ENCODE measurements around the gene TMEM80.

- TF ChIP-seq, protein P1, sequence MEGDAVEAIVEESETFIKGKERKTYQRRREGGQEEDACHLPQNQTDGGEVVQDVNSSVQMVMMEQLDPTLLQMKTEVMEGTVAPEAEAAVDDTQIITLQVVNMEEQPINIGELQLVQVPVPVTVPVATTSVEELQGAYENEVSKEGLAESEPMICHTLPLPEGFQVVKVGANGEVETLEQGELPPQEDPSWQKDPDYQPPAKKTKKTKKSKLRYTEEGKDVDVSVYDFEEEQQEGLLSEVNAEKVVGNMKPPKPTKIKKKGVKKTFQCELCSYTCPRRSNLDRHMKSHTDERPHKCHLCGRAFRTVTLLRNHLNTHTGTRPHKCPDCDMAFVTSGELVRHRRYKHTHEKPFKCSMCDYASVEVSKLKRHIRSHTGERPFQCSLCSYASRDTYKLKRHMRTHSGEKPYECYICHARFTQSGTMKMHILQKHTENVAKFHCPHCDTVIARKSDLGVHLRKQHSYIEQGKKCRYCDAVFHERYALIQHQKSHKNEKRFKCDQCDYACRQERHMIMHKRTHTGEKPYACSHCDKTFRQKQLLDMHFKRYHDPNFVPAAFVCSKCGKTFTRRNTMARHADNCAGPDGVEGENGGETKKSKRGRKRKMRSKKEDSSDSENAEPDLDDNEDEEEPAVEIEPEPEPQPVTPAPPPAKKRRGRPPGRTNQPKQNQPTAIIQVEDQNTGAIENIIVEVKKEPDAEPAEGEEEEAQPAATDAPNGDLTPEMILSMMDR (IDR thresholded peaks at IDR 0.05), result no peak
- no peak for TF ChIP-seq POLR2A (IDR thresholded peaks at IDR 0.05)
Measured at GRCh38 chr11:655036-655726, 40.4 kb upstream of the TMEM80 start.

Measured in lower leg skin (tissue), 3 donors.